SK-N-MC (cell line): ENCODE results near the gene MAX.
A peak's percentile ranks its signal among the peaks of the same experiment; 100 is the strongest.

Experiments
- EZH2 ChIP-seq: fragments of 200-600 bp; sonication (generic); IDR thresholded peaks from one replicate; pipeline ENCODE4 v1.6.1; 2017; ENCODE audit warnings: antibody characterized with exemption
- FOXP2 ChIP-seq: optimal IDR thresholded peaks from 2 replicates; pipeline ENCODE3; 2011; ENCODE audit warnings: mild to moderate bottlenecking, moderate library complexity; ENCODE audit not compliant: insufficient read depth; ENCODE audit errors: extremely low read length, control extremely low read depth
- POLR2AphosphoS5 ChIP-seq: IDR thresholded peaks from 2 replicates; pipeline ENCODE4 v1.6.1; 2012; ENCODE audit warnings: mild to moderate bottlenecking, low read depth, low read length, borderline replicate concordance

DNA sequence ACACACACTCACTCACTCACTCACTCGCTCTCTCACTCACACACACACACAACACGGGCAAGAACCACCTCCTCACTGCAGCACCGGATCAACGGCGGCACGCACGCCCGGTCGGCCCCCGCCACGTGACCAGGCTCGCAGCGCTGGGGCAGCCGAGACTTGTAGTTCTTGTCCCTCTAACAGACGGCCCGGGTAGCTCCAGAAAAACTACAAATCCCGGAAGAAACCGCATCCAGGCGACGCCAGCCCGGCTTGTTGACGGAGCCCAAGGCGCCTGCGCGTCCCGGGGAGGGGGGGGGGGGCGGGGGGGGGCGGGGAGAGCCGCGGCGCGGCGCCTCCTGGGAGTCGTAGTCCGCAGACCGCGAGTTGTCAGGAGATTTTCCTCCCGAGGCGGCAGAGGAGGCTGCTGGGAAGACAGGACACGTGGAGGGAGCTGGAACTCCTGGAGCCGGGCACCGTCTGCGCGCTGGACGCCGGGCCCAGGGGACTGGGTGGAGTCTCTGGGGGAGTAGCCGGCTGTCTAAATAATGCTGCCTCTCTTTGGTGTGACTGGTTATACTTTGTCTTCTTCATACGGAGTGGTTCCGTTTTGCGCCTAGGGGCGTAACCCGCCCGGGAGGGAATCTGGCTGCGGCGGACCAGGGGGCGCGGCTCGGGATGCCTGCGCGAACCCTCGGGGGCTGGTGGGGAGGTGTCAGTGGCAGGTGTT is at the start of gene MAX:
- TF ChIP-seq POLR2AphosphoS5, result peak; percentile 81
- no peak for TF ChIP-seq EZH2
- no peak for TF ChIP-seq FOXP2
